OCI-LY1 (cell line): ENCODE measurements around the gene CPAMD8.

Source experiments
- H2AFZ ChIP-seq: fragments of 200-600 bp; sonication (generic), shearing (Covaris generic); 2 replicates; pipeline ENCODE4 v1.6.0; 2014; ENCODE audit warnings: antibody characterized with exemption, mild to moderate bottlenecking, low read length
- H3F3A ChIP-seq: fragments of 200-600 bp; sonication (generic), shearing (Covaris generic); 2 replicates; pipeline ENCODE4 v1.6.0; 2014; ENCODE audit warnings: mild to moderate bottlenecking, antibody characterized with exemption, low read length, moderate library complexity; ENCODE audit not compliant: insufficient read depth
- H3K27ac ChIP-seq: fragments of 200-600 bp; sonication (generic); 2 replicates; pipeline ENCODE4 v1.5.1; 2014; ENCODE audit warnings: low read length, mixed run types, mild to moderate bottlenecking, low read depth; ENCODE audit not compliant: poor library complexity, severe bottlenecking
- H3K27me3 ChIP-seq: fragments of 200-600 bp; sonication (generic); 2 replicates; pipeline ENCODE4 v1.6.0; 2014; ENCODE audit warnings: antibody characterized with exemption, mild to moderate bottlenecking, low read length, moderate library complexity; ENCODE audit not compliant: insufficient read depth
- H3K36me3 ChIP-seq: fragments of 200-600 bp; sonication (generic); 2 replicates; pipeline ENCODE4 v1.6.1; 2014; ENCODE audit warnings: mild to moderate bottlenecking, antibody characterized with exemption, low read length, moderate library complexity, mixed read lengths; ENCODE audit not compliant: insufficient read depth
- H3K4me1 ChIP-seq: fragments of 200-600 bp; sonication (generic); 2 replicates; pipeline ENCODE4 v1.5.1; 2014; ENCODE audit warnings: mild to moderate bottlenecking, low read length, moderate library complexity; ENCODE audit not compliant: insufficient read depth, severe bottlenecking
- H3K4me2 ChIP-seq: fragments of 200-600 bp; sonication (generic), shearing (Covaris generic); 2 replicates; pipeline ENCODE4 v1.6.1; 2014; ENCODE audit warnings: low read length
- H3K4me3 ChIP-seq: fragments of 200-600 bp; sonication (generic); 2 replicates; pipeline ENCODE4 v1.5.1; 2014; ENCODE audit warnings: low read length, low read depth, mild to moderate bottlenecking, mixed read lengths; ENCODE audit not compliant: poor library complexity, severe bottlenecking
- H3K79me2 ChIP-seq: fragments of 200-600 bp; shearing (Covaris generic); 2 replicates; pipeline ENCODE4 v1.6.1; 2016; ENCODE audit warnings: mixed run types, low read length, mixed read lengths; ENCODE audit not compliant: insufficient read depth
- H3K9ac ChIP-seq: fragments of 200-600 bp; sonication (generic), shearing (Covaris generic); 2 replicates; pipeline ENCODE4 v1.6.1; 2014; ENCODE audit warnings: mild to moderate bottlenecking, low read length, mixed read lengths
- H3K9me2 ChIP-seq: fragments of 200-600 bp; sonication (generic), shearing (Covaris generic); 2 replicates; pipeline ENCODE4 v1.6.1; 2014; ENCODE audit warnings: low read depth, mild to moderate bottlenecking, low read length, mixed read lengths
- H3K9me3 ChIP-seq: fragments of 200-600 bp; shearing (Covaris generic); 2 replicates; pipeline ENCODE4 v1.6.1; 2014; ENCODE audit warnings: low read length, mixed read lengths
- H4K20me1 ChIP-seq: fragments of 200-600 bp; sonication (generic), shearing (Covaris generic); 2 replicates; pipeline ENCODE4 v1.6.0; 2016; ENCODE audit warnings: mild to moderate bottlenecking, low read length; ENCODE audit not compliant: insufficient read depth
- CTCF ChIP-seq: fragments of 200-600 bp; sonication (generic), shearing (Covaris generic); IDR thresholded peaks from 2 replicates; pipeline ENCODE4 v1.5.1; 2017; ENCODE audit warnings: mild to moderate bottlenecking, antibody characterized with exemption, low read length, moderate library complexity, mixed read lengths
- EZH2 ChIP-seq: fragments of 200-600 bp; sonication (generic), shearing (Covaris generic); IDR thresholded peaks from 2 replicates; pipeline ENCODE4 v1.8.0; 2017; ENCODE audit warnings: borderline replicate concordance, mixed run types, mild to moderate bottlenecking, antibody characterized with exemption, low read length, moderate library complexity, mixed read lengths

The CPAMD8 gene

GRCh38 chr19:17061691-17062090 lies 35.1 kb upstream of the CPAMD8 start:
- H3K27me3 ChIP-seq = no peaks in the 10 kb centered on the region
- H3K9ac ChIP-seq = no peak overlapping the region
- H3K27ac ChIP-seq = no peak overlapping the region
- no peaks in the 10 kb centered on the region for H3K9me3 ChIP-seq
- no peaks in the 10 kb centered on the region for H3K9me2 ChIP-seq
- no peaks in the 10 kb centered on the region for H3F3A ChIP-seq
- TF ChIP-seq EZH2 (no peak), CTCF (no peak)
- H3K4me3 ChIP-seq = no peak overlapping the region
- peaks cover 95% of the 10 kb centered on the region for H3K36me3 ChIP-seq
- H3K79me2 ChIP-seq = peaks cover 39% of the 10 kb centered on the region
- no peaks in the 10 kb centered on the region for H3K4me1 ChIP-seq
- H4K20me1 ChIP-seq = no peaks in the 10 kb centered on the region
- no peak overlapping the region for H2AFZ ChIP-seq
- no peak overlapping the region for H3K4me2 ChIP-seq

GRCh38 chr19:17061205-17061604 lies 34.6 kb upstream of the CPAMD8 start:
- Histone ChIP-seq H3K9ac (no peak overlapping the region), H3F3A (no peaks in the 10 kb centered on the region), H3K79me2 (peaks cover 34% of the 10 kb centered on the region), H3K27ac (no peak overlapping the region), H3K36me3 (peaks cover 95% of the 10 kb centered on the region), H3K9me2 (no peaks in the 10 kb centered on the region), H2AFZ (no peak overlapping the region), H3K4me1 (no peaks in the 10 kb centered on the region), H3K27me3 (no peaks in the 10 kb centered on the region), H3K9me3 (no peaks in the 10 kb centered on the region), H3K4me3 (no peak overlapping the region), H3K4me2 (no peak overlapping the region), H4K20me1 (no peaks in the 10 kb centered on the region)
- TF ChIP-seq CTCF (no peak), EZH2 (no peak)

GRCh38 chr19:17060802-17061201 lies 34.2 kb upstream of the CPAMD8 start:
- H3K4me2 ChIP-seq = no peak overlapping the region
- no peaks in the 10 kb centered on the region for H3K9me2 ChIP-seq
- no peak overlapping the region for H3K9ac ChIP-seq
- H3K79me2 ChIP-seq = peaks cover 30% of the 10 kb centered on the region
- no peak overlapping the region for H3K4me3 ChIP-seq
- no peaks in the 10 kb centered on the region for H3K9me3 ChIP-seq
- H3K27me3 ChIP-seq = no peaks in the 10 kb centered on the region
- TF ChIP-seq EZH2 (no peak), CTCF (no peak)
- no peak overlapping the region for H2AFZ ChIP-seq
- H3K4me1 ChIP-seq = no peaks in the 10 kb centered on the region
- H4K20me1 ChIP-seq = no peaks in the 10 kb centered on the region
- H3F3A ChIP-seq = no peaks in the 10 kb centered on the region
- no peak overlapping the region for H3K27ac ChIP-seq
- peaks cover 95% of the 10 kb centered on the region for H3K36me3 ChIP-seq
